ENCODE data around the gene SLC13A2.

SLC13A2 gene

DNA sequence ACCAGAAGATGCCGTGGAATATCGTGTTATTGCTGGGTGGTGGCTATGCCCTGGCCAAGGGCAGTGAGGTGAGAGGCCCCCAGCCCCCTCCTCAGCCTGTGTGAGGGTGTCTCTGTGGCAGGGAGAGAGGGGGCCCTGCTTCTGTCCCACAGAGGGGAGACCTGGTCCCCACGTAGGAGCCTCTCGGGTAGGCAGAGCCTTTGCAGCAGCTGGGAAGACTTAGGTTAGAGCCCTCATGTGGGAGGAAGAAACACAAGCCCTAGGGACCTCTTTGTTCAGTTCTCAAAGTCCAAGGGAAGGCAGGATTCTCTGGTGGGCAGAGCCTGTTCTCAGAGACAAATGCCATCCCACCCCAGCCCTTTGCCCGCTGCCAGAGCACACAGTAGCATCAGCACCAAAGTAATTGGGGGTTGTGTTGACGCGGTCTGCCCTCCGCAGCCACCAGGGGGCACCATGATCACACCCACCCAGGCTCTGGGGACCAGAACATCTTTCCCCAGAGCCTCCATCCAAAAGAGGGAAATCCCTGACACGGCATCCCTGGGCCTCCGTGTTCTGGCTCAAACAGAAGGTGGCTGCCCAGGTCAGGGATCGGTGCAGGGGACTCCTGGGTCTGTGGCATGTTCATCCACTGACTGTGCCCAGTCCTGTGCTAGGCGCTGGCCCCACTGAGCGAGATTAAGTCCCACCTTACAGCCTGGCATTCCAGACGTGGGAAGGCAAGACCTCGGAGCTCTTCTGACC lies 21.2 kb downstream of the SLC13A2 start:
- FAIRE-seq: no peak

DNA sequence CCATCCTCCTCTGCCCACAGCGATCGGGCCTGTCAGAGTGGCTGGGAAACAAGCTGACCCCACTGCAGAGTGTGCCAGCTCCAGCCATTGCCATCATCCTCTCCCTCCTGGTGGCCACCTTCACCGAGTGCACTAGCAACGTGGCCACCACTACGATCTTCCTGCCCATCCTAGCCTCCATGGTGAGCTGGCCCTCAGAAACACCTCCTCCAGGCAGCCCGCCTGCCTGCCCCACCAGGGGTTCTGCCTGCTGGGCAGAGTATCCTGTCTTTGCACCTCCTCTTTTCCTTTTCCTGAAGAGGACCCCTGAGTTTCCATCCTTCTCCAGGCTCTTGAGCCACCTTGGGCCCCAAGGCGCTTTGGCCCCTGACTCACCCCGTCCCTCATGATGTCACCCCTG lies 22.2 kb downstream of the SLC13A2 start:
- FAIRE-seq: no peak

DNA sequence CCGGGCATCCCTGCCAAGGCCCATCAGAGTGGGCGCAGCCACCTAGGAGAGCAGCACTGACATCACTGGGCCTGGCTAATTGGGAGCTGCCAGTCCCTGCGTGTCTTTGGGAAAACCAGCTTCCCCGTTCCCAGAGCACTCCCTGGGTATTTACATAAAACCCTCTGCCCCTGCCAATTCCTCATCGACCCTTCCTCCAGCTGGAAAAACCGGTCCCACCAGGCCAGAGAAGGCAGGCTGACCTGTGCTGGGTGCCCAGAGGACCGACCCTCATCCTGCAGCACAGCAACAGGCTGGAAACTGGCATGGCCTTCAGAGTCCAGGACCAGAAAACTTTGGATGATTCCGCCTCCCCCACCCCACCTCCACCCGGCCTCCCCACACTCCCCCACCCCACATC lies 24.5 kb downstream of the SLC13A2 start:
- FAIRE-seq: no peak

DNA sequence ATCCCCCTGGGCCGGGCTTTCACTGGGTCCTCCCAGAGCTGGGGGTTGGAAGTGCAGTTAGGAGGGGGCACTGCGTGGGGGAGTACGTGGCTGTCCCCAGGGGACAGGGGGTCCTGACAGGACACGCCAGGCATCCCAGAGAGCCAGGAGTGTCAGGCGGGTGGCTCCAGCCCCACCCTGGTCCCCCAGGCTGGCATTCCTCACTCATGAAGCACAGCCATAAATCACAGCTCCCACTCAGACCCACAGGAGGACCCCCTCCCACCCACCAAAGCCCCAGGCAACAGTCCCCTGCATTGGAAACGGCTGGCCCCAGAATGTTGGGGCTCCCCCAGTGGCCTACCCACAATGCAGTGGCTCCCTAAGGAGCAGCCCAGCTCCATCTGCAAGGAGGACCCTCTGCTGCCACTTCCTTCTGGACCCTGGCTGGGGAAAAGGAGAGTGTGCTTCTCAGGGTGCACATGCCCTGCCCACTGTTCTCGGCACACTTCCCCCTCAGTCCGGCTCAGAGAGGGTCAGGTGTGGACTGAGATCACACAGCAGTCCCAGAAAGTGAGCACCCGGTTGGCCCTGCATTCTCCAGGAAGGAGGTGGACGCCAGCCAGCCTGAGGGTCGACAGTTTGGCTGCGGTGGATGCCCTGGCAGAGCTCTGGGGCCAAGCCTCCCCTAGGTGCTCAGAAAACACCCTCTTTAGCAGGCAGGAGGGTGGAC lies 25.4 kb downstream of the SLC13A2 start:
- FAIRE-seq: no peak

DNA sequence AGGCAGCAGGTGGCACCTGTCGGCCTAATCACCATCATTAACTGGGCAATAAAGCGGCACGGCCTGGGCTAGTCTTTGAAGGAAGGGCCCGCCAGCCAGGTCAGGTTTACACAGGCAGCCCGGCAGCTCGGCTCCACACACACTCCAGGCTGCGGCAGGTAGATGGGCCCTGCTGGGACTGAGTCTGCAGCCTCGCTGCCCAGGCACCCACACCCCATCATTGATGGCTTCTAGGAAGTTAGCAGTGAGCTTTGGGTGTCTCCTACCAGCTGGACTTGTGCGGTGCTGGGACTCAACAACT lies 25.9 kb downstream of the SLC13A2 start:
- no peak for FAIRE-seq

DNA sequence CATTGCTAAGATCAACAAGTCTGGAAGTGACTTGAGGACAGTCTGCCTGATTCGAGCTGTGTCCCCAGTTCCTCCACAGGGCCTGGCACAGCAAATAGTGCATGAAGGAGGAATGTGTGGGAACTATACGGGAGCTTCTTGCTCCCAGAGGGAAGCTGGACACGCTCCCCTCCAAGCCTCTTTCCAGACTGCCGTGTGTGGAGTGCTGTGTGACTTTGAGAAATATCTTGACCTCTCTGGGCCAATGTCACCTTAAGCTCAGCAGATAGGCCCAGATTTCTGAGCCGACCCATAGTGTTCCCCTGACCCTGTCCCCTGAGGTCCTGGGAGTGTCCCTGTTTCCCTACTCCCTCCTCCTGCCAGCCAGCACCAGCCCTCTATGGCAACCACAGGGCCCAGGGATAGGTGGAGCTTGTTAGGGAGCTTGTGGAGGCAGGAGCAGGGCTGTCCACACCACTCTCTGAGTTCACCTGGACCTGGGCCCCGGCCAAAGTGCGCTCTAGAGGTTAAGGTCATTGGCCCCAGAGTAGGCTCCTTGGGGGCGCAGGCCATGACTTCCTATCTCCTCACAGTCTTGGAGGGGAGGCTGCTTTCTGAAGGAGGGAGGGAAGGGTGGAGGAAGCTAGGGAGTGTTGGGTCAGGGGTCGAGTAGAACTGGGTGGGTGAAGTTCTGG lies 26.4 kb downstream of the SLC13A2 start:
- no peak for FAIRE-seq

DNA sequence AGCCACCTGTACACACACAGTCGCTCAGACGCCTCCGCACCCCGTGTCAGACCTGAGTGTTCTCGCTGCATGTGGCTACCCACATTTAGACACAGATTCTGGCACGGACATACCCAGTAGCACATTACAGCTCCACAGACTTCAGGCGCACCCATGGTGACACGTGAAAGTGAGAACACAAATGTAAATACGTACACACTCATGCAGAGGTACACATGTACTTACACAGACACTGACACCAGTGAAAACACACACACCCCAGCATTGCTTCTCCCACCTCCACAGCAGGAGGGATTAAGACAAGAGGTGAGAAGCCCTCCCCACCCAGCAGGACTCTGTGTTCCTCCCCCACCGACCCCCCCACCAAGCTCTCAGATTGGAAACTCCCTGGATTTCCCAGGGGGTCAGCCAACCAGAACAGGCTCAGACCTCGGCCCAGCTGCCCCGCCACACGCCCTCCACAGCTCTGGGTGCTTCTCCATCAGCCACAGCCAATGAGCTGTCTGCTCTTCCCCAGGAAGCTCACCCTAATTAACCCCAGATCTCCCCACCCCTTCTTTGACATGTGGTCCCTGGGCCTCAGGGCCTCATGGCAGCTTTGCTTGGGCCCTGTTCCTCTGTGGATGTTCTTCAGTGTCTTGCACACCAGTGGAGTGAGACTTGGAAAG lies 27.4 kb downstream of the SLC13A2 start:
- FAIRE-seq: no peak

DNA sequence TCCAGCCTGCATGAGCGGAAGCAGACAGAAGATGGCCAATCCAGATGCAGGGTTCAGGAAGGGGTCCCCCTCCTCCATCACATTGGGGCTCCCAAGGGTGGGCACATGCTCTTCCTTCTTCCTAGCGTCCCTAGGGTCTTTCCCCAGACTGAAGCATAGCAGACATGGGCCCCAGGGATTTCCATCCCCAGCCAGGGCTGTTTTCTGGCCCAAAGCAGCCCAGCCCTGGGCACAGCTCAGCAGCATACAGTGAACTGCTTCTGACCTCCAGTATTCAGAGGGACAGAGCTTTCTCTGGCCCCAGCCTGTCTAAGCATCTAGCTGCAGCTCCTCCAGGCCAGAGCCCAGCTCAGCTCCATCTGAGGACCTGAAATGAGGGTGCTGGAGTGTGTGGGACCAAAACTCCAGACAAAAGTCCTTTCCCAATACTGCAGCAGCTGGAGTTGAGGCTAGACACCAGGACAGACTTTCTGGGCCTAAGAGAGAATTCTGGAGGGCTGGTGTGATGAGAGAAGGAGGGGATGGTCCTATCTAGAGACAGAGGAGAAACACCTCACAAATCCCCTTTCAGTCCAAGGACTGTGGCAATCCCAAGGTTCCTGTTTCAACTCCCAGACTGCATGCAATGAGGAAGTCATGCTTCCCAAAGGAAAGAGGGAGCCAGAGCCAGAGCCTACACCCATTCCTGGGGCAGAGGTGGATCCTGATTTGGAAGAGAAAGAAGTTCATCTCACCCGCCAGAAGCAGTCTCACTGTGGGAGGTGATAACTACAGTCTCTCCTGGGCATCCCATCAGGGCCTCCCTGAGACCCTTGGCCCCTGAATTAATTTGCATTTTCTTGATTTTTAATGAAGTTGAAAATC lies 28.2 kb downstream of the SLC13A2 start:
- no peak for FAIRE-seq

DNA sequence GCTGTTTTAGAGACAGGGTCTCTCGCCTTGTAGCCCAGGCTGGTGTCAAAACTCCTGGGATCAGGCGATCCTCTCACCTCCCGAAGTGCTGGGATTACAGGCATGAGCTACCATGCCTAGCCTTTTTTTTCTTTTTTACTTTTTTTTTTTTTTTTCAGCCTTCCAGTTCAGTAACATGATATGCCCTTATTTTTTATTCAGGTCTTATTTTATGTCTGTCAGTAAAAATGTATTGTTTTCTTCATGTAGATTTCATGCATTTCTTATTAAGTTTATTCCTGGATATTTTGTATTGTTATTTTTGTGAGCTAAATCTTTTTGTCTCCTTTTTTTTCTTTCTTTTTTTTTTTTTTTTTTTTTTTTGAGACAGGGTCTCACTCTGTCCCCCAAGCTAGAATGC lies 30.0 kb downstream of the SLC13A2 start:
- FAIRE-seq: no peak

DNA sequence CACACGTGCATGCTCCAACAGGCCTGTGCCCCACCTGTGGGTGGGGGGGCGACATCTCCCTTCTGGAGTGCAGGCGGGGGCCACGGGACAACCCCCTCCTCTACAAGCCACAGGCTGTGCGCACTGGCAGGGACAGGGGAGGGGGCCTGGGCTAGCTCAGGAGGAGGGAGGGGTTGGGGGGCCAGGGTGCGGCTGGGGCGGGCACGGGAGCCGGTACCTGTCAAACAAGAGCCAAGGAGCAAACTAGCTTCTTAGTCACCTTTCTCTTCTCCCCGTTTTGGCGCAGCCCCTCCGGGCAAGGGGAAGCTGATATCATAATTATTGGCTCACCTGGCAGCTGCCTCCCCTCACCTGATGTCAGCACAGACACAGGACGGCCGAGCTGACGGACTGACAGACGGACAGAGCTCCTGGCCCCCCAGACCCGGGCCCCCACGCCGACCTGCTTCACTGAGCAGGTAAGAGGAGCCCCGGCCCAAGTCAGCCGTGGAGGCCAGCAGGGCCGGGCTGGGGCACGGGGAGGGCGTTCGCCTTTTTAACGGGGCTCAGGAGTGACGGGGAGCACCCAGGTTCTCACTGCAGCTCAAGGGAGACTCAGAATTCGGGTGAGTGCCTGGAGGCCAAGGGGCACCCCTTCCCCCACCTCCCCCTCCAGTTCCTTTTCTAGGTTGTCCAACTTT lies 32.7 kb downstream of the SLC13A2 start, which contains the start of gene FOXN1:
FOXN1 (plus strand) TSS at position 363 of the 680 bp plus-strand sequence. CDS start 17,622 bp downstream, outside the sequence.
- no peak for FAIRE-seq

DNA sequence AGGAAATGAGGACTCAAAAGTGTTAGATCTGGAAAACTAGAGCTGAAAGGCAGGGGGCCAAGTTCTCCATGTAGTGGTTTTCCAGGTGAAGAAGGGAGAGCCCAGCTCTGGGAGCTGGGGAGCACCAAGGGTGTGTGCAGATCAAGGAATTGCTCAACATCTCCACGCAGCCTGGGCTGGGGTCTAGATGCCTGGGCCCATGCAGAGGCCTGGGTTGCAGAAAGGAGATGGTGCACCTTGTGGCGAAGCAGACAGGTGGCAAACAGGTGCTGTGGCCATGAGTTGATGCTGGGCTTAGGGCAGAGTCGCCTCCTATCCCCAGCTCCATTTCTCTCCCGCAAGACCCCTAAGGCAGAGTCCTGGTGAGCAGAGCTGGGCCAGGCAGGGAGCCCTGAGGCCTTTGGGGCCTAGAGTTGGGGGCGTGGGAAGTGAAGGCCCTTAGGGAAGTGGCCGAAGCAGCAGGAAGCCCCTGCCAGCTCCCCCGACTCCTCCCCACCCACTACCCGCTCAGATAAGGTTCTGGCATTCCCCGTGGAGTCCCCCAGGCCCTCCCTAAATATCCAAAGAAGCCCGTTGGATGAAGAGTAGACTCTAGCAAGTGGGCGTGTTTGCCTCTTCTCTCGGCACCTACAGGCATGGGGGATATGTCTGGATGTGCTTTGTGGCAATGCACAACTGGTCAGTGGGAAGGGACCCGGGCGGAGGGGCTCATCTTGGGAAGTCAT lies 33.5 kb downstream of the SLC13A2 start:
- FAIRE-seq: no peak

DNA sequence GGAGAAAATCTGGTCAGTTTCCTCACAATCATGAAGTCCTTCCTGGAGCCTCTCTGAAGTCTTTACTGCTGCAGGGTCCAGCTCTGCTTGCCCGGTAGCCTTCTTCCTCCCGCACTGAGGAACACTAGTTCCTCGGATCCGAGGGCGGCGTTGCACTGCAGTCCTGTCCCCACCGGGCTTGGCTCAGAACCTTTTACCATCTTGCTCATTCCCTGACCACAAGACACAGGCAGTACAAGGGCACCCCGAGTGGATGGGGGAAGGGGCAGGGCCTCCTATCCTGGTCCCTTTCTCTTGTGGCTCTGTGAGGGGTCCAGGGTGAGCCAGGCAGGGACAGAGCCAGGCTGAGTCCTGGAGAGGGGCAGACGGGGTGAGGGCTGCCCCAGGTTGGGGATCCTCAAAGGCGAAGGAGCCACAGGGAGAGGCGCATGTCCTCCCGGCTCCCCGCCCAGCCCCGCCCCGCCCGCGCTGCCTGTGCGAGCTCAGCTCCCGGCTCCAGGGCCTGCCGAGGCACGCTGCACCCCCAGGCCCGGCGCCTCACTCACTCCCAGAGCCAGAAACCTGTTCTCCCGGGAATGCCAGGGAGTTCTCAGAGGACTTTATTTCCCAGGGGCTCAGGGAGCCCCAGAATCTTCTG lies 34.2 kb downstream of the SLC13A2 start:
- FAIRE-seq: no peak

DNA sequence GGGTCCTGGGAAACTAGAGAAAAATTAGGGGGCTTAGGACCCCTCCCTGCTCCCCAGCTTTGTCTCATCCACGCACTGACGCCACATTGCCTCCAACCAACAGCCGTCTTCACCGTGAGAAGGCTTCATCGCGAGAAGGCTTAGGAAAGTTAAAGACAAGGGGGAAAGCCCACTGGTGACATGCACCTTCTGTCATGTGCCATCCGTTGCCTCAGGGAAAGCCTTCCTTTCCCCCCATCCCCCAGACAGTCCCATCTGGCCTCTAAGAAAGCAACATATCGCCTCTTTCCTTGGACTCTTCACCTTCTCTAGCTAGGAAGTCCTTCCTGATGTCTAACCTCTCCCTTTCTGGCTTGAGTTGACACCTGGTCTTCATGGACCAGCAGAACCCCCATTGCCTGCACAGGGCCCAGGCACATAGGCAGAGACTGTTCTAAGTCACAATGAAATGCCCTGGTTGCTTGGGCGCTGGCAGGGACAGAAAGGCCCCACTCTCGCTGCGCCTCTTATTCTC lies 34.8 kb downstream of the SLC13A2 start:
- no peak for FAIRE-seq

DNA sequence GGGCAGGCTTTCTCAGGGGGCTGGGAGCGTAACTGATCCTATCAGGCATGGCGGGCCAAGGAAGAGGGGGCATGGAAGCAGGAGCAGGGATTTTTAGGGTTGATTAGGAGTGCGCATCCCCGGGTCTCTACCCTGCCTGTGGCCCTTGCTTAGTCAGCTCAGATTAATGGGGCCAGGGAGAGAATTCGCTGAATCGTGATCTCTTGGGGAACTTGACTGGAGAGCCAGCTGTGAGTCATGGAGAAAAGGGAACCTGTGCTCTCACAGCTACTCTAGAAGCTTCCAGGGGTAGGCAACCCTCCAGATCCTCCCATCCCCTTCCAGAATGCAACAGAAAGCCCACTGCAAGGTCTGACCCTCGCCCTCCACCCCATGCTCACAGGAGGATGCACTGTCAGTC lies 36.3 kb downstream of the SLC13A2 start:
- no peak for FAIRE-seq

DNA sequence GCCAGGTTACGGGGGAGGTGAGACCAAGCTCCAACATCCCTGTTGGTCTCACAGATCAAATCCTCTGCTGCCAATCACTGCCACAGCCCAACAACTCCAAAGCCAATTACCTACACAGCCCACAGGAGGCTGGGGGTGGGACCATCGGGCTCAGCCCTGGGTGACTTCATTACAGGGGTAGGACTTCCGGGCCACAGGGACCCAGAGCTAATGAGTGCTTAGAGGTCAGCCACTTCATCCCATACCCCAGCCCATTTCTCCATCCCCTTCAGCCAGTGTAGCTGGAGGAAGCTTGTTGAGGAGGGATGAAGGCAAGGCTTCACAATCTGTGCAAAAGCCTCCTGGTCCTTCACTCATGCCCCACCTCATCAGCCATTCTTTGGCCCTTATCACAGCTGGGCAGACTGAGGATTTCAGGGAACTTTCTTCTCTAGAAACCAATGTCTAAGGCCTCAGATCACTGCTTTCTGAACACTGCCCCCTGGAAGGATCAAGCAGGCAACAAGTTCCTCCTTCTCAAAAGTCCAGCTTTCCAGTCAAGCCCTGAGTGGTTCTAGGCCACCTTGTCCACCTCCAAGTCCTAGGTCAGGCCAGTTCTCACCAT lies 38.5 kb downstream of the SLC13A2 start:
- no peak for FAIRE-seq

DNA sequence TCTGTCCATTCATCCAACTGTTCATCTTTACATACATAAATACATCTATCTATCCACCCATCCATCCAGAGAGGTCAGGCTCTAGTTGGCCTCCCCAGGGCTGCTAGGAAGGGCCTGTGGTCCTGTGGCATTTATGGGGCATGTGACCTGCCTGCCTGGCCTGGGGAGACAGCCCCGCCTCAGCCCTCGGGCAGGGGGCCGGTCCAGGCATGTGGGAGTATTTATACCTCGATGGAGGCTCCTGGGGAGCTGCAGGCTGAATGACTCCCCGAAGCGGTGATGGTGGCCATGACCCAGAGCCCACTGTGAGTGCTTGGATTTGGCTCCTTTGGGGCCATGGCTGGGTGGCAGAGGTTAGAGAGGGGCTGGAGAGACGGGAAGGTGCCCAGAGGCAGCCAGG lies 40.0 kb downstream of the SLC13A2 start:
- no peak for FAIRE-seq

DNA sequence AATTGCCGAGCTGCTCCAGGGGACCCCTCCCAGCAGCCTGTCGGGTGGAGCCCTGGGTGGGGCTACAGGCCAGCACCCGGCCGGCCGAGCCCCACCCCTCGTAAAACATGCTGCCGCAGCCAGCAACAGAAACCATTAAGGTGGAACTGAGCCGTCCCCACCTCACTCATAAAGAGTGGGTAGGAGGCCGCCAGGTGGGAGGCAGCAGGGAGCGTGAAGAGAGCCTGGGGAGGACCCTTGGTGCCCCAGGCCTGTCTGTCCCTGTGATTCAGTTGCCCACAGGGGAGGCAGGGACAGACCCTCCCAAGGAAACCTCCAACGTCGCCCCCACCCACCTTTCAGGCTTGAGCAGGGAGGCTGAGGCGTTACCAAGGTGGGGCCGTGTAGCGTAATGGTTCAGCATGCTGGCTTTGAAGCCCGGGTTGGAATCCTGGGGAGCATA lies 41.1 kb downstream of the SLC13A2 start:
- no peak for FAIRE-seq

DNA sequence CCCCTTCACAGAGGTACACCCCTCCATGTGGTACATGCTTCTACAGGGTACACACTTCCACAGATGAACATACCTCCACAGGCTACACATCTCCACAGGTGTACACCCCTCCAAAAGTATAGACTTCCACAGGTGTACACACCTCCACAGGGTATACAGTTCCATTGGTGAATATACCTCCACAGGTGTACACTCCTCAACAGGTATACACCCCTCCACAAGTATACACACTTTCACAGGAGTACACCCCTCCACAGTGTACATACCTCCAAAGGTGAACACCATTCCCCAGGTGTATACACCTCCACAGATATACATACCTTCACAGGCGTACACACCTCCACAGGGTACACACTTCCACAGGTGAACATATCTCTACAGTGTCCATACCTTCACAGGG lies 42.1 kb downstream of the SLC13A2 start:
- no peak for FAIRE-seq

DNA sequence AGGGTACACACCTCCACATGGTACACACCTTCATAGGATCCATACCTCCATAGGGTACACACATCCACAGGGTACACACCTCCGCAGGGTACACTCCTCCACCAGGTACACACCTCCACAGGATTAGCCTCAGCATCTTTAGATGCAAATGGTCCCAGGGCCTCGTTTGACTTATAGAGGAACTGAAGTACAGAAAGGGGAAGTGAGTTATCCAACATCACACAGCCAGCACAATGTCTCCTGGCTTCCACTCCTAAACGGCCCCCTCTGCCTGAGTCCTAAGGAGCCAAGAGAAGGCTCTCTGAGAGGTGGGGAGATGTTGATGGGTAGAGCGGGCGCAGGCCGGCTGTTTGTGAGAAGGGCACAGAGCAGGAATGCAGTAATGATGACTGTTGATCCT lies 44.7 kb downstream of the SLC13A2 start:
- no peak for FAIRE-seq

DNA sequence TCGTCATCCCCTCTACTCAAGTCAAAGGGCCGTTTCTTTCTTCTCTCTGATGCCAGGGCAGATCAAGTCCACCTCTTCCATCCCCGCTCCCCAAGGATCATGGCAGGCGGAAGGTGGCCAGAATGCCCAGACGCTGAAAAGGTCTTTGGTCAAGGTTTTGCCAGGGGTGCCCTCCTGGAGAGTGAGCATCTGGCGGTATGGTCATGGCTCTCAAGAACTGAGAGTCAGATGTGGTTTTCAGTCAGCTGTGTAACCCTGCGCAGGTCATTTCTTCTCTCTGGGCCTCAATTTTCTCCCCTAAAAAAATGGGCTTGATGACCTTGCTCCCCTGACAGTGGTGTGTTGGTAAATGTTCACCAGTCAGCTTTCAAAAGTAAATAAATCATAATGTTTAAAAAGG lies 45.1 kb downstream of the SLC13A2 start:
- no peak for FAIRE-seq

Measured in A204.1 (cell line).